ENCODE data around the gene NEUROG3.
"Not testable (repeated sequence)": the region's sequence is repeated elsewhere in the genome, so short reads cannot be mapped to it uniquely, and the experiment has no call there.

Gene NEUROG3

DNA sequence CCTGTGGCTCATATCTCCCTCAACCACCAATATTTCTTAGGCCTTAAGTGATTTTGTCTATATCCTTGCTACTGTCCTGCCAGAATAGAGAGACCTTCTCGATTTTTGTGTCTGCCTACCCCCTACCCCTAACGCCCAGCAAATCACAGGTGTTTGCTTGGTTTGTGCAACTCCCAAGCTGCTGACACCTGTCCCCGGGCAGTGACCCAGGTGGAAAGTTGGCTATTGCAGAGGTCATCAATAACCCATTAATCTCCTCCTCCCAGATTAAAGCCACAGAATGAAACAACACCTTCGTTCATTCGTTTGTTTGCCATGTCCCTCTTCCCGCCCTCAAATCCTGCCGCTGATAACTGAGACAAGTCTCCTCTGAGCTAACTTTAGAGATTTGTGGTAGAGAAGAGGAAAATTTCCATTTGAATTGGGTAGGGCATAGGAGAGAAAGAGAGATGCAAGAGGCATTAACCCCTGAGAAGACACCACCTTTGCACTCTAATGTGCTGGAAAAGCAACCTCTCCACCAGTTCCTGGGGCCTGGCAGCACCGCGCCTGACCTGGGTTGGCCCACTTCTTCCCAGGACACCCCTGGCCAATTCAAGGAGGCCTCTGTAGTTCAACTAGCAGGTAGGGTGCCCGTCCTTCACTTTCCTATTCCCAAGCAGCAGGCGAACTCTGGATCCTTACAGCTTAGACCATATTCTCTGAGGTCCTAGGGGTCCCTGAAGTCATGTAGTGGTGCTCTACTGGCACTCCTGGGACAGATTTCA is 3.0 kb downstream of the NEUROG3 start:
- no peak for DNase-seq

DNA sequence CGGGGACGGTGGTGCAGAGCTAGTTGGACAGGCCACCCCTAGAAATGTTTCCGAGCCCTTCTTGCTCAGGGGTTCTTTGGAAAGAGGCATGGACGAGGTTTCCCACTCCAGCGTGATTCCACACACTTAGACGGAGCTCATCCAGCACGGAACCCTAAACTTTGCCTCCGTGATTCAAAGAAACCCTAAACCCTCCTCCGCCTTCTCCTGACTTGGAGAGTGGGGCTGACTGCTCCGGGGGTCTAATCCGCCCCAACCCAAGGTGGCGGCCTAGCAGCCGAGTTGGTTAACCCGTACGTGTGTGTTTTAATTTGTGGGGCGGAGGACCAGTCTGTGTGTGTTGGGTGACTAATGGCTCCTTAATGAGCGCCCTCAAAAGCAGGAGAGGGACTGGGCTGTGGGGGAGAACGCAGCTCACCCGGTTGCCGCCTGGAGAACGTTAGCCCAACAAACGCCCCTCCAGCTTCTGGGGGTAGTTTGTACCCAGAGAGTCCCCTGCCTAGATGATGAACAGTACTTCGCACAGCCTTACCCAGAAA is 3.8 kb downstream of the NEUROG3 start:
- no peak for DNase-seq

DNA sequence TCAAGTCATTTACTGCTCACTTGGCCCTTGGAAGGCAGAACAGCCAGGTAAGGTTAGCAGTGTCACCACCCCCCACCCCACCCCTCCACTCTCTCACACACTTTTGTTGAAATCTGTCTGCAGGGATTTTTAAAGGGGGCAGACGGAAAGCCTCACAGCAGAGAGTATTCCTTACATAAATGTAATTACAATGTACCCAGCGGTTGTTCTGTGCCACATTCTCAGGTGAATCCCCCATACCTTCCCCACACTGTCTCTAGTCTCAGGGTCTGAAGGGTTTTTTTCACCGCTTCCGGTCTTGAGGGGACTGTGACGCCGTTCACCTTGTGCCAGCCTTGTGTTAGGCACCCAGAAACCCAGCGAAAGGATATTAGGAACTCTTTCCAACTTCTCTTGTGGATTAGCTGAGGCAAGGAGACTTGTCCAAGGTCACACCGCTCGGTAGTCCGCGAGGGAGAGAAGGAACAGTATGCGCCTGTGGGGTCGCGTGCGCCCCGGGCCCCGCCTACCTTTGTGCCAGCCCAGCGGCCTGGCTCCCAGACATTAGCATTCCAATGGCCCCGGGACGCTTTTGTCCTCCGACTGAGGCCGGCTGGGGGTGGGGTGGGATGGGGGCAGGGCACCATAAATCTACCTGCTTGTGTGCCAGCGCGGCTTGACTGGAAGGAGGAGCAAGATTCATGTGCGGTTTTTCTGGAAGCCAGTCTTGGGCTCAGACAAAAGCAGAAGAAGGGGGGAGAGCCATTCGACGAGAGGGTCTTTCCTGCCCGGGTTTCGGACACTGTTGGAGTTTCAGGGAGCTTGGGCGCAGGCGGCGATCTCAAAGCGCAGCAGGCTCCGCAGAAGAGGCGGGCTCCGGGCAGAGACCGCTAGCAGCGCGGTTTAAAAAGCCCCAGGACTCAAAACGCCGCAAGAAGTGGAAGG is 4.5 kb downstream of the NEUROG3 start:
- DNase-seq: no peak

DNA sequence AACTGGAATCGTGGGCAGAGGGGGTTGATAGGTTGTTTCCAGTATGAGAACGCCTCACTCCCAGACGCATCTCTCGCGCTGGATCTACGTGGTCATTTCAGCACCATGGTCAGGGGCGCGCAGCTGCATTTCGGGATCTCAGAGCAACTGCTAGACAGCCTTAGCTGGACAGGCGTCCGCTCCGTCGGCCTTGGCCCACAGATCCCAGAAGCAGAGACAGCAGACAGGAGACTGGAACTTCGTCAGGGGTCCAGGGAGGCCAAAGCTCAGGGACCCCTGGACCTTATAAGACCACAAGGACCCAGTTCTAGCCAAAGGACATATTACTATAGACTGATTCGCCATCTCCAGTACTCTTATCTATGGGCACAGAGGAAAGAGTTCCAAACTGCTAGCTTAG is 5.3 kb downstream of the NEUROG3 start:
- no peak for DNase-seq

DNA sequence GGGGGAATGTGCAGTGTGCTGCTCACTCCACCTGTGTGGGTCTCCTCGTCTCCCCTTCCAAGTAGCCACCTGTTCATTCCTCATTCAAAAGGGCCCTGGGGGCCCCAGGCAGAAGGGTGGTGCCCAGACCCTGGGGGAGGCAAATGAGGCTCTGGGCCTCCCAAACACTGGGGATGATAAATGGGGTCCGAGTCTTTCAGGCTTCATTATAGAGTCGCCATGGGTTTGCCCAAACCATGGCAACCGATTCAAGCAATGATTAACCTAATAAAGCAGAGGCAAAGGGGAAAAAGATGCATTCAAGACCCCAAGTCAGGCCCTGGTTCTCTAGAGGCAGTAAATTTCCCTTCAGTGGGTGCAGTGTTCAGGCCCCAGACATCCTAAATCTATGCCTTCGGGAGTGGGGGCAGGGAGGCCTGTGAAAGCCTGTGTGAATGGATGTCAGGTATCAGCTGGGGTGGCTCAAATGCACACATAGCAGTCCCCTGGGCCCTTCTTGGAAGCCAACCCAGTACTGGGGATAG is 10.4 kb downstream of the NEUROG3 start:
- DNase-seq: no peak

DNA sequence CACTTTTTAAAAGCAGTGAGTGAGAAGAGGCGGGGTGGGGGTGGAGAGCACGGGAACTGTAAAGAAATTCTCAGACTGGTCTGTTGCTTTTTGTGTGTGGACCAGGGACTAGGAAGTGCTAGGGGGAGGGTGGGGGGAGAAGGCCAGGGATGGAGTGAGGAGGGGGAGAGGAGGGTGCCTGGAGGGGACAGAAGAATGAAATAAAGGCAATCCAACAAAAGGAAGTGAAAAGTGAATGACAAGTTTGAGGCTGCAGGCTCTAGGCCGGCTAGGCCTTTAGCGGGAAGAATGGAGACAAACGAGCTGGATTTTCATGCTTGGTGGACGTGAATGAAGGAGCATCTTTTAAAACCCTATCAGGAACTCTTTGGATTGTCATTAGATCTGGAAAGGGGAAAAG is 13.7 kb downstream of the NEUROG3 start:
- no peak for DNase-seq

DNA sequence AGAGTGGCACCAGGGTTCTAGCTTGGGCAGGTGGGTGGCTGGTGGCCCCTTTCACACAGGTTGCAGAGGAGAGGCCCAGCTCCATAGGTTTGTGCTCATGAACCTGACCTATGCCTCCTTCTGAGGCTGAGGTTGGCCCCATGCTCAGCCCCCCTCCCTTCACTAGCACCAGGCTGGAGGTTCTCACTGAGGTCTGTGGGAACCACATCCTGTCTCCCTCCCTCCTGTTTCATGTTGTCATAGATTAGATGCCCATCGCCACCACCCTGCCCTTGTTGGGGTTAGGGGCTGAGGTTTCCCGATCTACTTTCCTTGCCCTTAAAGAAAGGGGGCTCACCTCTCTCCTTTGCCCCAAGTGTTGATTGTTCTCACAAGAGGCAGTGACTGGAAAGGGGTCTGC is 14.7 kb downstream of the NEUROG3 start:
- no peak for DNase-seq

DNA sequence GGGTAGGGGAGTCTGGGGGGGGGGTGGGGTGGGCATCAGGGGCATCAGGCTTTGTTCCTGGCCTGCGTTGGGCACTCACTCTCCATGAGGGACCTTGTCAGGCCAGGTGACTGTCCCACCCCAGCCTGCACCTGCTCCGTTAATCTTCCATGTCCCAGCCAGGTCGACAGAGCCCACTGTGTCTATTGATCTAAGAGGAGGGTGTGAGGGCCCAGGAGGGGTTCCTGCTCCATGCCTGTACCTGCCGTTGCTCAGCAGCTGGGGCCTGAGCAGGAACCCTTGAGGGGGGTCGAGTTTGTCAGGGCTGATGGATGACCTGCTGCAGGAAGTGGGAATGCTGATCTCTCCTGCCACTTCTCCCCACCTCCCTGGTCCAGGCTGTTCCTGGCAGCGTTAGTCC is 18.6 kb downstream of the NEUROG3 start:
- no peak for DNase-seq

DNA sequence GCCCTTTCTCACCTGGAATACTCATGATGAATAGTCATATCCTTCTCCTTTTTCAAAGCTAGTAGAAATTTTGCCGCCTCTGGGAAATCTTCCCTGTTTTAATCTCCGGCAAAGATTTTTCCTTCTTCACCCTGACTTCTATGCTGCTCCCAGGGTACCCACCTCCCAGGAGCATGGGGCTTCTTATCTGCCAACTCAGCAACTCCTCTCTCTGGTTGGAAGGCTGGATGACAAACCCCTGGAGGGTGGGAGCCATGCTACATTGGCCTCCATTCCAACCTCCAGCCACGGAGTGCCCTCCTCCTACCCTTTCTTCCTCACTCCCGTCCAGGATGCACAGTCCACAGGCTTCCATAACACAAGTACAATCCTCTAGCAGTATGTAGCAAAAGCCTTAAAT is 19.9 kb downstream of the NEUROG3 start:
- no peak for DNase-seq

DNA sequence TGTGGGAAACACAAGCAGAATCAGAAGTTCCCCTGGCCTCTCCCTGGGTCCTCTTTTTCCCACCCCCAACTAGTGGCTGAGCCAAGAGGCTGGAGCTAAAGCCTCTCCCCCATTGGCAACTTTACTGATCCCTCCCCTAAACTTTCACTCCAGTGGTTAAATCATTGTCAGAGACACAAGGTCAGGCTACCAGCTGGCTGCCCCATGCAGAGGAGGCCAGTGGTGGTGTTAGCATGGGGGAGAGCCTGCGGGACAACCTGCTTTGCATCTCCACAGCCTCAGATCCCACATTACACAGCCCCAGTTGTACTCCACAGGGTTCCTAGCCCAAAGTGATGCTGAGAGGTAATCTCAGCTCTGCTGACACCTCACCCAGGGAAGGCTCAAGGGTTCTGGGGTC is 21.0 kb downstream of the NEUROG3 start:
- no peak for DNase-seq

DNA sequence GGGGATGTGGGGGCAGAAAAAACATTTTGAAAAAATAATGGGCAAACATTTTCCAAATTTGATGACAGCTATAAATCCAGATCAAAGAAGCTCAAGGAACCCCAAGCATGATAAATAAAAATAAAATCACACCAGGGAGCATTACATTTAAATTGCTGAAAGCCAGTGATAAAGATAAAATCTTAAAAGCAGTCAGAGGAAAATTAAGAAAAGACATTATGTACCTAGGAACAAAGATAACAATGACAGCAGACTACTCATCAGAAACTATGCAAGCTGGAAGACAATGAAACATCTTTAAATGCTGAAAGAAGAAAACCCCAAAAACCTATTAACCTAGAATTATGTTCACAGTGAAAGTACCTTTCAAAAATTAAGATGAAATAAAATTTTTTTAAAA is 23.3 kb downstream of the NEUROG3 start:
- no peak for DNase-seq

DNA sequence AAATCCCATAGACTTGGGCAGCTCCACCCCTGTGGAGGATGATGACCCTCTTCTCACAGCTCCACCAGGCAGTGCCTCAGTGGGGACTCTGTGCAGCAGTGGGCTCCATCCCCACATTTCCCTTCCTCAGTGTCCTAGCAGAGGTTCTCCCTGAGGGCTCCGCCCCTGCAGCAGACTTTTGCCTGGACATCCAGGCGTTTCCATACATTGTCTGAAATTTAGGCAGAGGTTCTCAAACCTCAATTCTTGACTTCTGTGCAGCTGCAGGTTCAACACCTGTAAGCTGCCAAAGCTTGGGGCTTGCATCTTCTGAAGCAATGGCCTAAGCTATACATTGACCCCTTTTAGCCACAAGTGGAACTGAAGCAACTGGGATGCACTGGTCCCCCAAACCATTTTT is 31.8 kb downstream of the NEUROG3 start:
- no peak for DNase-seq

DNA sequence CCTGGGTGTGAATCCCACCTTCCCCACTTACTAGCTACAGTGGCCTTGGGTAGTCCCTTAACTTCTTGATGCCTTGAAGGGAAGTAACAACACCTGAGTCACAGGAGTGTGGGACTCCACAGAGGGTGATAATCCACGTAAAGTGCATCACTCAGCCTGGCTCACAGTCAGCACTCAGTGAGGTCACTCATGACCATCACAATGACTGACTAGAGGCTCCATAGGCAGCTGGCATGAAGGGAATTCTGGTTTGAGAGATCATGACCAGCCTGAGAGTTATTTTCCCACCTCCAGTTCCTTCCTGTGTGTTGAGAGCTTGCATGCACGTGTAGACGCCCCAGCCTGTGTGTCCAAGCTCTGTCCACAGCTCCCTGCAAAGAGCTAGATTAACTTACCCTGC is 34.8 kb downstream of the NEUROG3 start:
- DNase-seq: no peak

DNA sequence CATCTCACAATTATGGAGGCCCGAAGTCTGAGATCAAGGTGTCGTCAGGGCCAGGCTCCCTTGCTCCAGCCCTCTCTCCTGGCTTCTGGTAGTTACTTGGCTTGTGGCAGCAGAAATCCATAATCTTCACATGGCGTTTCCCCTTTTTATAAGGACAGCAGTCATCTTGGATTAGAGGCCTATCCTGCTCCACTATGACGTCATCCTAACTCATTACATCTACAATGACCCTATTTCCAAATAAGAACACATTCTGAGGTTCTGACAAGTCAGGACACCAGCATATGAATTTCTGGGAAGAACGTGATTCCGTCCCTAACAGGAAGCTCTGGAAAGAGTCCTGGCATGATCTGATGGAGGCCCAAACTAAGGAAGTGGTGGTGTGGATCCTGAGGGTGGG is 35.8 kb downstream of the NEUROG3 start:
- DNase-seq: no peak

DNA sequence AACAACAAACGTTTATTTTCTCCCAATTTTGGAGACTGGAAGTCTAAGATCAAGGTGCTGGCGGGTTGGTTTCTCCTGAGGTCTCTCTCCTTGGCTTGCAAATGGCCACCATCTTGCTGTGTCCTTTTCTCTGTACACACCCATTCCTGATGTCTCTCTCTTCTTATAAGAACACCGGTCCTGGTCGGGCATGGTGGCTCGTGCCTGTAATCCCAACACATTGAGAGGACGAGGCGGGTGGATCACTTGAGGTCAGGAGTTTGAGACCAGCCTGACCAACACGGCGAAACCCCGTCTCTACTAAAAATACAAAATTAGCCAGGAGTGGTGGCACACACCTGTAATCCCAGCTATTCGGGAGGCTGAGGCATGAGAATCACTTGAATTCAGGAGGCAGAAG is 36.7 kb downstream of the NEUROG3 start:
- not testable (repeated sequence) for DNase-seq

DNA sequence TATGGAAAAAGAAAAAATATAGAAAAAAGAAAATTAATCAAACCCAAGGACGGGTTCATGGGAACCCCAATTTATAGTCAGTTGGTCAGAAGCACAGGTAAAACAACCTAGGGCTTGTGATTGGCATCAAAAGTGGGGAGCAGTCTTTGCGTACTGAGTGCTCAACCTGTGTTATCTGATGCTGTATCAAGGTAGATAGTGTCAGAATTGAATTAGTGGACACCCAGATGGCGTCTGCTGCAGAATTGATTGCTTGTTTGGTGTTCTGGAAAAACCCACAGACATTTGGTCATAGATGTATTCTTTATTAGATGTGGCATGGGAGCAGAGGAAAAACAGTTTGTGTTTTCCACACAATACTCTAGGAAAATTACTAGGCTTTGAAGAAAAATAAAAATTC is 39.6 kb downstream of the NEUROG3 start:
- DNase-seq: no peak

DNA sequence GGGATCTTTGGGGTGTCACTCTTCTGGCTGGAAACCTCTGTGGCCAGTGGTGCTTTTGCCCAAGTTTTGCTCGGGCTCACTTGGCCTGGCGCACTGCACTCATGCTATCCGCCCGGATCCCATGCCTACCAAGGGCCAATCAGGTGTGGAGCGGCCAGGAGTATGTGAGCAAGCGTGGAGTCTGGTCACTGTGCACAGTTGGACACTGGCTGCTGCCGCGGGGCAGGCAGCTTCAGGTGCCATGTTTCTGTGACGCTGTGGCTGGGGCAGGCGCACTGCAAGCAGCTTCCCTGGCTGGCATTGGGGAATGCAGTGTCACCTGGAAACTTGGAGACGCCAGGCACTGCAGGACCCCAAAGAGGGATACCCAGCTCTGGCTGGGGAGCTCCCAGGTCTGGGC is 45.3 kb downstream of the NEUROG3 start:
- DNase-seq: no peak
